ENCODE measurements around the gene RPL18A. TPM values are rescaled to one million over a fixed set of nuclear protein-coding genes. Genes with fewer than 3 reads are reported as not detected.
A peak's percentile ranks its signal among the peaks of the same experiment; 100 is the strongest.

RPL18A gene
- total and polyA plus RNA-seq, 2 of the 13 experiments (the other 11 are each of a cell fraction or from before 2014, with no cell fraction given): 1,471 to 2,004 TPM

GRCh38 chr19:17859533-17860330, at the start of gene RPL18A (continued):
- TF ChIP-seq ZNF230 (CRISPR knock-in tag; IDR thresholded peaks at IDR 0.05) (no peak), POLR2G (IDR thresholded peaks at IDR 0.05; ENCODE audit: low read depth, low read length) (peak; percentile 97), NONO (IDR thresholded peaks at IDR 0.05) (no peak), NONO (CRISPR knock-in tag; conservative IDR thresholded peaks at IDR 0.05) (peak; percentile 72), ZKSCAN8 (CRISPR knock-in tag; IDR thresholded peaks at IDR 0.05; ENCODE audit: borderline replicate concordance) (no peak), RFXANK (CRISPR knock-in tag; IDR thresholded peaks at IDR 0.05) (no peak), YY1 (IDR thresholded peaks at IDR 0.05; ENCODE audit: insufficient read depth, insufficient replicate concordance, low read depth, low read length) (peak; percentile 92), ZNF446 (CRISPR knock-in tag; IDR thresholded peaks at IDR 0.05) (no peak), ZSCAN21 (CRISPR knock-in tag; IDR thresholded peaks at IDR 0.05; ENCODE audit: borderline replicate concordance) (no peak; the same call in 1 of the 2 replicates), ZFP1 (CRISPR knock-in tag; IDR thresholded peaks at IDR 0.05) (no peak), CBX2 (IDR thresholded peaks at IDR 0.05; ENCODE audit: low read depth, low read length) (no peak), CBX2 (CRISPR knock-in tag; IDR thresholded peaks at IDR 0.05; ENCODE audit: low read depth) (no peak), ZNF274 (CRISPR knock-in tag; IDR thresholded peaks at IDR 0.05) (no peak), PPARG (CRISPR knock-in tag; conservative IDR thresholded peaks at IDR 0.05) (no peak), KDM3A (CRISPR knock-in tag; IDR thresholded peaks at IDR 0.05; ENCODE audit: low read depth) (no peak), IKZF5 (CRISPR knock-in tag; IDR thresholded peaks at IDR 0.05) (peak; percentile 73; the same call in 1 of the 2 replicates), ZNF639 (CRISPR knock-in tag; conservative IDR thresholded peaks at IDR 0.05) (no peak; the same call in 1 of the 2 replicates), NR2C2 (CRISPR knock-in tag; IDR thresholded peaks at IDR 0.05; ENCODE audit: borderline replicate concordance) (peak; percentile 74; the same call in 1 of the 2 replicates), CREBL2 (CRISPR knock-in tag; IDR thresholded peaks at IDR 0.05; ENCODE audit: borderline replicate concordance) (no peak; the same call in 1 of the 2 replicates)
- TF ChIP-seq, protein P1, sequence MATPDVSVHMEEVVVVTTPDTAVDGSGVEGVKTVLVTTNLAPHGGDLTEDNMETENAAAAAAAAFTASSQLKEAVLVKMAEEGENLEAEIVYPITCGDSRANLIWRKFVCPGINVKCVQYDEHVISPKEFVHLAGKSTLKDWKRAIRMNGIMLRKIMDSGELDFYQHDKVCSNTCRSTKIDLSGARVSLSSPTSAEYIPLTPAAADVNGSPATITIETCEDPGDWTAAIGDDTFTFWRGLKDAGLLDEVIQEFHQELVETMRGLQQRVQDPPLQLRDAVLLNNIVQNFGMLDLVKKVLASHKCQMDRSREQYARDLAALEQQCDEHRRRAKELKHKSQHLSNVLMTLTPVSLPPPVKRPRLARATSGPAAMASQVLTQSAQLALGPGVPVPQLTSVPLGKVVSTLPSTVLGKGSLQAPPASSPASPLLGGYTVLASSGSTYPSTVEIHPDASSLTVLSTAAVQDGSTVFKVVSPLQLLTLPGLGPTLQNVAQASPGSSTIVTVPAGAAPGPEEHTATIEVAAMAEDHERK (CRISPR knock-in tag; IDR thresholded peaks at IDR 0.05; ENCODE audit: low read depth): peak; percentile 62; the same call in 1 of the 2 replicates
- TF ChIP-seq, protein P2, sequence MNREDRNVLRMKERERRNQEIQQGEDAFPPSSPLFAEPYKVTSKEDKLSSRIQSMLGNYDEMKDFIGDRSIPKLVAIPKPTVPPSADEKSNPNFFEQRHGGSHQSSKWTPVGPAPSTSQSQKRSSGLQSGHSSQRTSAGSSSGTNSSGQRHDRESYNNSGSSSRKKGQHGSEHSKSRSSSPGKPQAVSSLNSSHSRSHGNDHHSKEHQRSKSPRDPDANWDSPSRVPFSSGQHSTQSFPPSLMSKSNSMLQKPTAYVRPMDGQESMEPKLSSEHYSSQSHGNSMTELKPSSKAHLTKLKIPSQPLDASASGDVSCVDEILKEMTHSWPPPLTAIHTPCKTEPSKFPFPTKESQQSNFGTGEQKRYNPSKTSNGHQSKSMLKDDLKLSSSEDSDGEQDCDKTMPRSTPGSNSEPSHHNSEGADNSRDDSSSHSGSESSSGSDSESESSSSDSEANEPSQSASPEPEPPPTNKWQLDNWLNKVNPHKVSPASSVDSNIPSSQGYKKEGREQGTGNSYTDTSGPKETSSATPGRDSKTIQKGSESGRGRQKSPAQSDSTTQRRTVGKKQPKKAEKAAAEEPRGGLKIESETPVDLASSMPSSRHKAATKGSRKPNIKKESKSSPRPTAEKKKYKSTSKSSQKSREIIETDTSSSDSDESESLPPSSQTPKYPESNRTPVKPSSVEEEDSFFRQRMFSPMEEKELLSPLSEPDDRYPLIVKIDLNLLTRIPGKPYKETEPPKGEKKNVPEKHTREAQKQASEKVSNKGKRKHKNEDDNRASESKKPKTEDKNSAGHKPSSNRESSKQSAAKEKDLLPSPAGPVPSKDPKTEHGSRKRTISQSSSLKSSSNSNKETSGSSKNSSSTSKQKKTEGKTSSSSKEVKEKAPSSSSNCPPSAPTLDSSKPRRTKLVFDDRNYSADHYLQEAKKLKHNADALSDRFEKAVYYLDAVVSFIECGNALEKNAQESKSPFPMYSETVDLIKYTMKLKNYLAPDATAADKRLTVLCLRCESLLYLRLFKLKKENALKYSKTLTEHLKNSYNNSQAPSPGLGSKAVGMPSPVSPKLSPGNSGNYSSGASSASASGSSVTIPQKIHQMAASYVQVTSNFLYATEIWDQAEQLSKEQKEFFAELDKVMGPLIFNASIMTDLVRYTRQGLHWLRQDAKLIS (CRISPR knock-in tag; IDR thresholded peaks at IDR 0.05): no peak; the same call in 1 of the 2 replicates
- TF ChIP-seq, protein P3, sequence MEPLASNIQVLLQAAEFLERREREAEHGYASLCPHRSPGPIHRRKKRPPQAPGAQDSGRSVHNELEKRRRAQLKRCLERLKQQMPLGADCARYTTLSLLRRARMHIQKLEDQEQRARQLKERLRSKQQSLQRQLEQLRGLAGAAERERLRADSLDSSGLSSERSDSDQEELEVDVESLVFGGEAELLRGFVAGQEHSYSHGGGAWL (CRISPR knock-in tag; IDR thresholded peaks at IDR 0.05): peak; percentile 58; the same call in 1 of the 2 replicates

Measured in HepG2 (cell line).